Kidney capillary endothelial cell (primary cell): Measurements from ENCODE around the gene LHX2.

Experiments used
- DNase-seq: peaks from one replicate; pipeline ENCODE4 v3.0.0-alpha.2; 2018; ENCODE audit warnings: low spot score

LHX2 gene

GRCh38 chr9:124062172-124062571 lies 50.6 kb downstream of the LHX2 start:
- DNase-seq: no peak

- no peak for DNase-seq
Measured at GRCh38 chr9:124066783-124067577, 55.4 kb downstream of the LHX2 start.

GRCh38 chr9:124068251-124068650 lies 56.7 kb downstream of the LHX2 start:
- DNase-seq: no peak

DNA sequence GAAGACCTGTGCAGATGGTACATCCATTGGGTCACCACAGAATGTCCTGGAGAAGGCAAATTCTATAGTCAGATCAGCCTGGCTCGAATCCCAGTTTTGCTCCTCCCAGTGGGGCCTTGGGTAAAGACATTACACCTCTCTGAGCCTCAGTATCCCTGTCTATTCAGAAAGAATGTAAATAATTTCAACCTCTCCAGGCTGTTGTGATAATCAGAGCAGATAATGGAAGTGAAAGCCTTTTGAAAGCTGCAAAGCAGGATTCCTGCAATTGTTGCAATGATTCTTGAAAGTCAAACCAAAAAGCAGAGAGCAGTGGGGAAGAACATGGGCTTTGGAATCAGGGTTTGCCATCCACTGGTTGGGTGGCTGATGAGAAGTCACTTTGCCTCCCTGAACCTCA lies 63.2 kb downstream of the LHX2 start:
- DNase-seq: no peak

- DNase-seq: no peak
Measured at GRCh38 chr9:124075761-124076160, 64.2 kb downstream of the LHX2 start.

GRCh38 chr9:124077915-124078572 lies 66.5 kb downstream of the LHX2 start:
- DNase-seq: peak; percentile 30

GRCh38 chr9:124078641-124079040 lies 67.1 kb downstream of the LHX2 start:
- peak; percentile 28 for DNase-seq

DNA sequence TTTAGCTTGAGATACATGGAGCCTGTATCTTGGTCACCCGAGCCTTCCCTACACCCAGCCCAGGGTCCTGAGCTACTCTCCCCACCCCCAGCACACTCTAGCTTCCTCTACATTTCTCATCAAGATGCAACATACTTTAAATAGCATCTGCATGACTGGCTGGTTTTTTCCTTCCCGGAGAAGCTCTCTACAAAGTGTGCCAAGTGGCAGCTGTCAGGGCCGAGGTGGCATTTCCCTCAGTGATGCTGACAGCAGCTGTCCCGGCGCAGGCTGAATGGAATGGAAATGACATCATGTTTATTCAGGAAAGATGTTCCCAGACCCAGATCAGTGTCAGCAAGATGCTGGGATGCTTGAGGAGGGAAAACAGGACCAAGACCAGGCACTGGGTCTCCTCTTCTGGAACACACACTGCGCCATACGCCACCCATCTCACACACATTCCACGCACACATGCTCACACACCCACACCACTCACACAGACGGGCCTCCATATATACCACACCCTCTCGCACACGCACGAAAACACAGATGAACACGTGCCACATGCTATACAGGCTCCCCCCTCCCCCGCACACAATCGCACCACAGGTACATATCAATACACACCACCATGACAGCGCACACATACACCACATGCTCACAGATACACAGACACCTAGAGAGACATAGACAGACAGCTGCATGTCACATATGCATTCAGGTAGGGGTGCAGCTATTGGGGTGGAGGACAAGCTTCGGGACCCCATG lies 67.8 kb downstream of the LHX2 start:
- DNase-seq: peak; percentile 80

DNA sequence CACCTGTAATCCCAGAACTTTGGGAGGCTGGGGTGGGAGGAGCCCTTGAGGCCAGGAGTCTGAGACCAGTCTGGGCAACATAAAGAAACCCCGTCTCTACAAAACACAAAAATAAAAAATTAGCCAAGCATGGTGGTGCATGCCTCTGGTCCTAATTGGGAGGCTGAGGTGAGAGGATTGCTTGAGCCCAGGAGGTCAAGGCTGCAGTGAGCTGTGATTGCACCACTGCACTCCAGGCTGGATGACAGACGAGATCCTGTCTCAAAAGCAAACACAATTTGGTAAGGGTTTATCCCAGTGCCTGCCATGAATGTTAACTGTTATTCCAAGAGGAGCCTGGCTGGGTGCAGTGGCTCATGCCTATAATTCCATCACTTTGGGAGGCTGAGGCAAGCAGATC lies 71.1 kb downstream of the LHX2 start:
- DNase-seq: no peak
